Astrocyte (in vitro differentiated cells and primary cell): ENCODE measurements around the gene LPGAT1. TPM values are rescaled to one million over a fixed set of nuclear protein-coding genes. Genes with fewer than 3 reads are reported as not detected.

Experiments
- DNase-seq: peaks from one replicate; pipeline ENCODE4 v3.0.0-alpha.2; 2010; ENCODE audit warnings: low read depth
- FAIRE-seq: peaks from 2 replicates; lab custom pipeline; 2011; peaks lifted over from hg19 to GRCh38; lab: Jason Lieb, UNC
- H2AFZ ChIP-seq: 2 replicates; pipeline ENCODE4 v1.6.0; 2012; ENCODE audit warnings: low read depth, low read length, inconsistent platforms
- H3K27ac ChIP-seq: 2 replicates; pipeline ENCODE4 v1.5.1; 2011; ENCODE audit warnings: low read depth, low read length, inconsistent platforms
- H3K27me3 ChIP-seq: 2 replicates; pipeline ENCODE4 v1.6.0; 2011; ENCODE audit warnings: low read length, inconsistent platforms; ENCODE audit not compliant: insufficient read depth
- H3K36me3 ChIP-seq: 2 replicates; pipeline ENCODE4 v1.5.1; 2011; ENCODE audit warnings: low read length, inconsistent platforms; ENCODE audit not compliant: insufficient read depth
- H3K4me1 ChIP-seq: 2 replicates; pipeline ENCODE4 v1.5.1; 2011; ENCODE audit warnings: low read length, inconsistent platforms; ENCODE audit not compliant: insufficient read depth
- H3K4me2 ChIP-seq: 2 replicates; pipeline ENCODE4 v1.6.0; 2012; ENCODE audit warnings: low read length, inconsistent platforms
- H3K4me3 ChIP-seq: 2 replicates; pipeline ENCODE4 v1.5.1; 2011; ENCODE audit warnings: low read depth, mild to moderate bottlenecking, low read length, inconsistent platforms; ENCODE audit not compliant: insufficient read depth
- H3K79me2 ChIP-seq: 2 replicates; pipeline ENCODE4 v1.6.0; 2012; ENCODE audit warnings: mild to moderate bottlenecking, low read length, inconsistent platforms; ENCODE audit not compliant: insufficient read depth
- H3K9ac ChIP-seq: 2 replicates; pipeline ENCODE4 v1.6.0; 2012; ENCODE audit warnings: mild to moderate bottlenecking, low read length, inconsistent platforms
- H3K9me3 ChIP-seq: 2 replicates; pipeline ENCODE4 v1.5.1; 2012; ENCODE audit warnings: low read depth, mild to moderate bottlenecking, low read length, inconsistent platforms; ENCODE audit not compliant: insufficient read depth
- H4K20me1 ChIP-seq: 2 replicates; pipeline ENCODE4 v1.6.0; 2012; ENCODE audit warnings: low read length, inconsistent platforms; ENCODE audit not compliant: insufficient read depth
- H3K27ac Mint-ChIP-seq: one replicate; pipeline ENCODE4 v1.8.0; 2021; ENCODE audit warnings: mild to moderate bottlenecking, mixed read lengths; ENCODE audit not compliant: unreplicated experiment
- H3K27me3 Mint-ChIP-seq: one replicate; pipeline ENCODE4 v1.8.0; 2021; ENCODE audit warnings: low read depth, mixed read lengths; ENCODE audit not compliant: unreplicated experiment
- H3K36me3 Mint-ChIP-seq: one replicate; pipeline ENCODE4 v1.8.0; 2021; ENCODE audit warnings: low read depth, mixed read lengths; ENCODE audit not compliant: unreplicated experiment
- H3K4me1 Mint-ChIP-seq: one replicate; pipeline ENCODE4 v1.8.0; 2021; ENCODE audit warnings: low read depth, mixed read lengths; ENCODE audit not compliant: unreplicated experiment
- H3K4me3 Mint-ChIP-seq: one replicate; pipeline ENCODE4 v1.8.0; 2021; ENCODE audit warnings: mild to moderate bottlenecking, moderate library complexity, mixed read lengths; ENCODE audit not compliant: unreplicated experiment
- H3K9me3 Mint-ChIP-seq: one replicate; pipeline ENCODE4 v1.8.0; 2021; ENCODE audit warnings: mild to moderate bottlenecking, mixed read lengths; ENCODE audit not compliant: unreplicated experiment
- CTCF ChIP-seq: IDR thresholded peaks from 2 replicates; pipeline ENCODE4 v1.5.1; 2011; ENCODE audit warnings: low read depth, mild to moderate bottlenecking, inconsistent platforms, low read length, moderate library complexity; ENCODE audit not compliant: insufficient read depth
- EZH2 ChIP-seq: IDR thresholded peaks from 2 replicates; pipeline ENCODE4 v1.6.1; 2012; ENCODE audit warnings: mild to moderate bottlenecking, low read length, inconsistent platforms; ENCODE audit not compliant: insufficient read depth
- total RNA-seq: library from RNA; stranded (reverse); gene quantifications from 2 replicates; pipeline ENCODE4 v1.2.1, GENCODE V29; 2021

The LPGAT1 gene
- total RNA-seq, 1 donor from 2014 or later, result 36.7 TPM

- Histone ChIP-seq H3K27ac (no peak overlapping the region), H2AFZ (no peak overlapping the region), H3K4me2 (no peak overlapping the region), H3K4me3 (no peak overlapping the region), H3K27me3 (no peaks in the 10 kb centered on the region), H3K4me1 (peaks cover 5% of the 10 kb centered on the region), H3K9ac (no peak overlapping the region), H3K36me3 (no peaks in the 10 kb centered on the region), H4K20me1 (peaks cover 3% of the 10 kb centered on the region), H3K79me2 (peaks cover 5% of the 10 kb centered on the region), H3K9me3 (no peaks in the 10 kb centered on the region)
- no peak for TF ChIP-seq EZH2
- no peak for TF ChIP-seq CTCF
- FAIRE-seq (no peak), DNase-seq (no peak)
- Mint-ChIP-seq H3K4me3 (no peak overlapping the region), H3K27me3 (no peaks in the 10 kb centered on the region), H3K27ac (no peak overlapping the region), H3K36me3 (peaks cover 5% of the 10 kb centered on the region), H3K4me1 (no peaks in the 10 kb centered on the region), H3K9me3 (no peaks in the 10 kb centered on the region)
Observed at GRCh38 chr1:211816586-211816985, 14.0 kb downstream of the LPGAT1 start.

DNA sequence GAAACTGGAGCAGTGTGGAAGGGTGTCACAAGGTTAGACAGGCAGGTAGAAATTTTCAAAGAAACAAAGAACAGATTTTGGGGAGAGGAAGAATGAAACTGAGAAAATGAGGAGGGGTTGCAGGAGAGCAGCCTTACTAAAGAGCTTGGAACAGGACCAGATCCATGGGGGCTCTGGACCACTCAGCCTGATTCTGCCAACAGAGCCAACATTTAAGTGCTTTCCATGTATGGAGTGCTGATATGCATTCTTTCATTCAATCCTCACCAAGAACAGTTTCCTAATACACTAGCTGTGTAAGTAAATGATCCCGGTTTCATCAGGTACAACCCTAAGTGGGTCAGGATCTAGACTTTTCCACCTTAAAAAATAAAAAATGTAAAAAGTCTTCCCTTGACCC is 16.2 kb downstream of the LPGAT1 start:
- H3K27ac Mint-ChIP-seq, result no peak overlapping the region
- no peaks in the 10 kb centered on the region for H3K4me1 Mint-ChIP-seq
- Histone ChIP-seq H3K4me2 (no peak overlapping the region), H3K36me3 (no peaks in the 10 kb centered on the region), H3K4me1 (peaks cover 5% of the 10 kb centered on the region), H3K79me2 (no peaks in the 10 kb centered on the region), H3K9ac (no peak overlapping the region), H2AFZ (no peak overlapping the region), H3K27me3 (no peaks in the 10 kb centered on the region), H3K9me3 (no peaks in the 10 kb centered on the region), H3K27ac (no peak overlapping the region), H4K20me1 (peaks cover 3% of the 10 kb centered on the region), H3K4me3 (no peak overlapping the region)
- no peak overlapping the region for H3K4me3 Mint-ChIP-seq
- peaks cover 15% of the 10 kb centered on the region for H3K36me3 Mint-ChIP-seq
- FAIRE-seq (no peak), DNase-seq (no peak)
- H3K27me3 Mint-ChIP-seq, result no peaks in the 10 kb centered on the region
- TF ChIP-seq EZH2 (no peak), CTCF (no peak)
- H3K9me3 Mint-ChIP-seq, result no peaks in the 10 kb centered on the region

GRCh38 chr1:211813590-211813989 is 17.0 kb downstream of the LPGAT1 start:
- H3K9me3 ChIP-seq, result no peaks in the 10 kb centered on the region
- Mint-ChIP-seq H3K9me3 (peaks cover 1% of the 10 kb centered on the region), H3K4me3 (no peak overlapping the region), H3K27me3 (no peaks in the 10 kb centered on the region), H3K27ac (no peak overlapping the region), H3K4me1 (no peaks in the 10 kb centered on the region), H3K36me3 (peaks cover 17% of the 10 kb centered on the region)
- no peak for TF ChIP-seq EZH2
- no peak for TF ChIP-seq CTCF
- H3K9ac ChIP-seq, result no peak overlapping the region
- no peak overlapping the region for H3K27ac ChIP-seq
- no peaks in the 10 kb centered on the region for H3K27me3 ChIP-seq
- H3K79me2 ChIP-seq, result no peaks in the 10 kb centered on the region
- peaks cover 5% of the 10 kb centered on the region for H3K4me1 ChIP-seq
- peak; percentile 65 for DNase-seq
- no peak overlapping the region for H2AFZ ChIP-seq
- no peak for FAIRE-seq
- peaks cover 3% of the 10 kb centered on the region for H4K20me1 ChIP-seq
- H3K4me3 ChIP-seq, result no peak overlapping the region
- no peak overlapping the region for H3K4me2 ChIP-seq
- no peaks in the 10 kb centered on the region for H3K36me3 ChIP-seq
